ENCODE data around the gene MICAL3. TPM values are rescaled to one million over a fixed set of nuclear protein-coding genes. Genes with fewer than 3 reads are reported as not detected.
"Not testable (repeated sequence)": the region's sequence is repeated elsewhere in the genome, so short reads cannot be mapped to it uniquely, and the experiment has no call there.

MICAL3 gene
- total RNA-seq, 1 experiment from 2014 or later = 15.2 TPM

GRCh38 chr22:17774206-17774925, 250.0 kb downstream of the MICAL3 start, which contains the start of gene BID:
TSS of gene BID (minus strand) at chr22:17774469. CDS start at chr22:17750116, 24,353 bp downstream.
- DNase-seq (ENCODE audit: extremely low read depth, low read depth) = no peak

- no peak for DNase-seq (ENCODE audit: extremely low read depth, low read depth)
Measured at GRCh38 chr22:17773606-17774205, 250.7 kb downstream of the MICAL3 start.

- no peak for DNase-seq (ENCODE audit: extremely low read depth, low read depth)
Measured at GRCh38 chr22:17772958-17773605, 251.3 kb downstream of the MICAL3 start.

GRCh38 chr22:17772249-17772957, 252.0 kb downstream of the MICAL3 start:
- no peak for DNase-seq (ENCODE audit: extremely low read depth, low read depth)

- DNase-seq (ENCODE audit: extremely low read depth, low read depth) = no peak
Measured at GRCh38 chr22:17770180-17771077, 253.9 kb downstream of the MICAL3 start.

- DNase-seq (ENCODE audit: extremely low read depth, low read depth) = no peak
Measured at GRCh38 chr22:17769716-17770082, 254.7 kb downstream of the MICAL3 start.

- no peak for DNase-seq (ENCODE audit: extremely low read depth, low read depth)
Measured at GRCh38 chr22:17769013-17769715, 255.2 kb downstream of the MICAL3 start.

GRCh38 chr22:17767233-17768065, 256.9 kb downstream of the MICAL3 start:
- no peak for DNase-seq (ENCODE audit: extremely low read depth, low read depth)

- not testable (repeated sequence) for DNase-seq (ENCODE audit: extremely low read depth, low read depth)
Measured at GRCh38 chr22:17764852-17765251, 259.5 kb downstream of the MICAL3 start.

- DNase-seq (ENCODE audit: extremely low read depth, low read depth) = no peak
Measured at GRCh38 chr22:17764036-17764435, 260.3 kb downstream of the MICAL3 start.

- not testable (repeated sequence) for DNase-seq (ENCODE audit: extremely low read depth, low read depth)
Measured at GRCh38 chr22:17763442-17763841, 260.9 kb downstream of the MICAL3 start.

- no peak for DNase-seq (ENCODE audit: extremely low read depth, low read depth)
Measured at GRCh38 chr22:17761138-17761488, 263.2 kb downstream of the MICAL3 start.

- DNase-seq (ENCODE audit: extremely low read depth, low read depth) = no peak
Measured at GRCh38 chr22:17754233-17754925, 270.0 kb downstream of the MICAL3 start.

- DNase-seq (ENCODE audit: extremely low read depth, low read depth) = no peak
Measured at GRCh38 chr22:17753401-17753989, 270.9 kb downstream of the MICAL3 start.

GRCh38 chr22:17751596-17751995, 272.8 kb downstream of the MICAL3 start:
- DNase-seq (ENCODE audit: extremely low read depth, low read depth) = no peak

- no peak for DNase-seq (ENCODE audit: extremely low read depth, low read depth)
Measured at GRCh38 chr22:17749605-17750395, 274.6 kb downstream of the MICAL3 start.
